Lower lobe of right lung (tissue), 2 donors: Measurements from ENCODE around the gene ENSA. TPM values are rescaled to one million over a fixed set of nuclear protein-coding genes. Genes with fewer than 3 reads are reported as not detected.
"Not testable (repeated sequence)": the region's sequence is repeated elsewhere in the genome, so short reads cannot be mapped to it uniquely, and the experiment has no call there.

Source experiments
- ATAC-seq, 2 donors: fragments of 200-7000 bp; cut with Tn5 transposase; one replicate each; pipeline ENCODE4 v1.9.1; 2020 to 2022; ENCODE audit warnings: mild to moderate bottlenecking in 2 of 2, moderate library complexity in 2 of 2
- DNase-seq: peaks from one replicate; pipeline ENCODE4 v3.0.0-alpha.2; 2020
- H3K27ac ChIP-seq: fragments of 200-600 bp; one replicate; pipeline ENCODE4 v1.8.0; 2022
- H3K27me3 ChIP-seq: fragments of 200-600 bp; one replicate; pipeline ENCODE4 v1.8.0; 2022; ENCODE audit warnings: low read depth
- H3K36me3 ChIP-seq: fragments of 200-600 bp; one replicate; pipeline ENCODE4 v1.8.0; 2022; ENCODE audit warnings: mild to moderate bottlenecking
- H3K4me1 ChIP-seq: fragments of 200-600 bp; one replicate; pipeline ENCODE4 v1.8.0; 2022
- H3K4me3 ChIP-seq: fragments of 200-600 bp; one replicate; pipeline ENCODE4 v1.8.0; 2022; ENCODE audit warnings: mild to moderate bottlenecking
- H3K9me3 ChIP-seq: fragments of 200-600 bp; one replicate; pipeline ENCODE4 v1.8.0; 2022
- CTCF ChIP-seq: fragments of 200-600 bp; IDR thresholded peaks from one replicate; pipeline ENCODE4 v1.8.0; 2022; ENCODE audit warnings: antibody characterized with exemption, mild to moderate bottlenecking
- intact Hi-C: fragments of 100-400 bp; cut with DNase I; formaldehyde crosslinking; loops from one replicate; pipeline ENCODE4 v1.11.0; 2022
- total RNA-seq: library from RNA; stranded (reverse); fragmentation: NEBNext Ultra II Directional; extraction: Animal tissue kit (Norgen Biotek cat#: 25700); gene quantifications from one replicate; pipeline ENCODE4 v1.2.1, GENCODE V29; 2021
- donor health status: DM: no; HTN: yes; CAD: no; lungs with severe emphysema.

Gene ENSA
- total RNA-seq, 1 donor from 2014 or later: 172 TPM

- intact Hi-C loops: no loop called here
- peaks cover 67% of the 10 kb centered on the region for H3K36me3 ChIP-seq
- TF ChIP-seq CTCF: no peak
- DNase-seq (no peak), ATAC-seq (no peak)
- H3K4me1 ChIP-seq: no peaks in the 10 kb centered on the region
- H3K4me3 ChIP-seq: no peak overlapping the region
- no peak overlapping the region for H3K27ac ChIP-seq
- no peaks in the 10 kb centered on the region for H3K9me3 ChIP-seq
- no peaks in the 10 kb centered on the region for H3K27me3 ChIP-seq
These were observed 31.7 kb upstream of the ENSA start for GRCh38 chr1:150661156-150661555.

DNA sequence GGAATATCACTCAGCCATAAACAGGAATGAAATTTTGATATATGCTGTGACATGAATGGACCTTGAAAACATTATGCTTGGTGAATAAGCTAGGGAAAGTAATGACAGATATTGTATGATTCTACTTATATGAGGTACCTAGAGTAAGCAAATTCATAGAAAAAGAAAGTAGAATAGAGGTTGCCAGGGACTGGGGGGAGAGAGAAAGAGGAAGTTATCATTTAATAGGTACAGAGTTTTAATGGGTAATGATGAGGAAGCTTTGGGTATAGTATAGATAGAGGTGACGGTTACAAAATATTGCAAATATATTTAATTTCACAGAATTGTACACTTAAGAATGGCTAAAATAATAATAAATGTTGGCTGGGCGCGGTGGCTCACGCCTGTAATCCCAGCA is 31.2 kb upstream of the ENSA start:
- H3K4me1 ChIP-seq: no peaks in the 10 kb centered on the region
- intact Hi-C loops: no loop called here
- H3K27ac ChIP-seq: no peak overlapping the region
- no peak for ATAC-seq
- H3K4me3 ChIP-seq: no peak overlapping the region
- no peaks in the 10 kb centered on the region for H3K9me3 ChIP-seq
- DNase-seq: no peak
- no peak for TF ChIP-seq CTCF
- H3K36me3 ChIP-seq: peaks cover 67% of the 10 kb centered on the region
- H3K27me3 ChIP-seq: no peaks in the 10 kb centered on the region

DNA sequence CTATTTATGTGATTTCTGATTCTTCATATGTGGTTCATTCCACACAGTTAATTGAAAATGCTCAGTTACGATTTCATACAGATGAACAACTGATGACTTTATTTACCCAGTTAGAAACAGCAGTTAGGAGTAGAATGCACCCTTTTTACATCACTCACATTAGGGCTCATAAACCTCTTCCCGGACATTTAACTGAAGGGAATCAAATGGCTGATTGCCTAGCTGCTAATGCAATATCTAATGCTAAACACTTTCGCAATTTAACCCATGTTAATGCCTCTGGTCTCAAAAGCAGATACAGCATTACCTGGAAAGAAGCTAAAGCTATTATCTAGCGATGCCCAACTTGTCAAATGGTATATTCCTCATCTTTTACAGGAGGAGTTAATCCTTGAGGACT is 27.7 kb upstream of the ENSA start:
- H3K27me3 ChIP-seq, H3K27ac ChIP-seq, ATAC-seq, H3K4me1 ChIP-seq, DNase-seq, H3K4me3 ChIP-seq, intact Hi-C loops, H3K9me3 ChIP-seq: not testable (repeated sequence)
- peaks cover 54% of the 10 kb centered on the region for H3K36me3 ChIP-seq

DNA sequence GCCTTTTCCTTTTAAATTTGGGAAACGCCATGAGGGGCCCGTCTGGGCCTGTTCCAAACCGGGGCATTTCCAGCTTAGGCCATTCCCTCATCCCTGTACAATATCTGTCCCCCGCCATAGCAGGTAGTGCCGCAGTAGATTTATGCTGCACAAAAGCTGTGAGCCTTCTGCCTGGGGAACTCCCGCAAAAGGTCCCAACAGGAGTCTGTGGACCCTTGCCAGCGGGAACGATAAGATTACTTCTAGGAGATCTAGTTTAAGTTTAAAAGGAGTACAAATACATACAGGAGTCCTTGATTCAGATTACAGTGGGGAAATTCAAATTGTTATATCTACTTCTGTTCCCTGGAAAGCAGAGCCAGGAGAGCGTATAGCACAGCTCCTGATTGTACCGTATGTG is 25.2 kb upstream of the ENSA start:
- H3K27me3 ChIP-seq, H3K4me1 ChIP-seq, ATAC-seq, intact Hi-C loops, H3K4me3 ChIP-seq, H3K9me3 ChIP-seq, H3K27ac ChIP-seq, DNase-seq: not testable (repeated sequence)
- H3K36me3 ChIP-seq: peaks cover 47% of the 10 kb centered on the region

DNA sequence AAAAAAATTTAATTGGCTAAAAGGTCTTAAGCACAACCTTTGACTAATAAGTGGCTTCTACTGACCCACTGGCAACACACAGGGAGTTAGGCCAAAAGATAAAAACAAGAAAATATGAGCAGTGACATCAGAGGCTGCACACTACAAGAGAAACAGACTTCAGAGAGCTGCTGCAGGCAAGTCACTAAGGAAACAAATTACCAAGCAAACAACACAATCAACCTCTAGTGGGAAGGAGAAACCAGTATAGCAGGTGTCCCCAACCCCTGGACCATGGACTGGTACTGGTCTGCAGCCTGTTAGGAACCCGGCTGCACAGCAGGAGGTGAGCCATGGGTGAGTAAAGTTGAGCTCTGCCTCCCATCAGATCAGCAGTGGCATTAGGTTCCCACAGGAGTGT is 20.8 kb upstream of the ENSA start:
- peaks cover 4% of the 10 kb centered on the region for H3K4me1 ChIP-seq
- peaks cover 62% of the 10 kb centered on the region for H3K36me3 ChIP-seq
- H3K27me3 ChIP-seq: no peaks in the 10 kb centered on the region
- DNase-seq: no peak
- peak; percentile 76 to 83 for ATAC-seq
- no peak overlapping the region for H3K4me3 ChIP-seq
- no peaks in the 10 kb centered on the region for H3K9me3 ChIP-seq
- intact Hi-C loops: no loop called here
- H3K27ac ChIP-seq: no peak overlapping the region
- no peak for TF ChIP-seq CTCF

DNA sequence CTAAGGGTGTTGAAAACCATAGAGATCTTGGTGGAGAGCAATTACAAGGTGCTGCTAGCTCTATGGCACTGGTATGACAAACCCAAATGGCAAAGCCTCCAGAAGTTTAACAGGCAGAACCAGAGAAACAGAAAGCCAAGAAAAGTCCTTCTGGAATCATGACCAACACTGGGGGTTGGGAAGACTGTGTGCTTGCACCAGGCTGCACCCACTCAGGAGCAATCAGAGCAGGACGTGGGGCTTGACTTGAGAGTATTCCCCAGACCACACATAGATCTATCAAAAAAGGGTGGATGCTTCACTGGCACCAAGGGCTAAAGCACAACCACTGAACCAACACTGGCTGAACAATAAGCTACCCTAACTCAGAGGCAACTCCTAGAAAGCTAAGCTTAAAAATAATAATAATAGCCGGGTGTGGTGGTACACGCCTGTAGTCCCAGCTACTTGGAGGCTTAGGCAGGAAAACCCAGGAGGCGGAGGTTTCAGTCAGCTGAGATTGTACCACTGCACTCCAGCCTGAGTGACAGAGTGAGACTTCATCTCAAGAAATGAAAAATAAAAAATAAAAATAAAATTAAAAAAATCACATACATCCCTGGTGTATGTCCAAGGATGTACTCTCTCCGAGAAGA is 20.1 kb upstream of the ENSA start:
- peaks cover 4% of the 10 kb centered on the region for H3K4me1 ChIP-seq
- no peak overlapping the region for H3K27ac ChIP-seq
- no peak for TF ChIP-seq CTCF
- DNase-seq (no peak), ATAC-seq (no peak)
- intact Hi-C loops: no loop called here
- no peak overlapping the region for H3K4me3 ChIP-seq
- H3K27me3 ChIP-seq: no peaks in the 10 kb centered on the region
- H3K36me3 ChIP-seq: peaks cover 62% of the 10 kb centered on the region
- no peaks in the 10 kb centered on the region for H3K9me3 ChIP-seq

GRCh38 chr1:150642296-150642695 is 12.9 kb upstream of the ENSA start:
- H3K4me1 ChIP-seq: no peaks in the 10 kb centered on the region
- H3K27ac ChIP-seq: no peak overlapping the region
- no peak for DNase-seq
- no peak for TF ChIP-seq CTCF
- intact Hi-C loops: no loop called here
- peaks cover 22% of the 10 kb centered on the region for H3K36me3 ChIP-seq
- H3K27me3 ChIP-seq: no peaks in the 10 kb centered on the region
- H3K4me3 ChIP-seq: no peak overlapping the region
- no peak for ATAC-seq
- H3K9me3 ChIP-seq: no peaks in the 10 kb centered on the region

- ATAC-seq, H3K27ac ChIP-seq, H3K9me3 ChIP-seq, H3K4me1 ChIP-seq, DNase-seq, H3K4me3 ChIP-seq, intact Hi-C loops, H3K27me3 ChIP-seq: not testable (repeated sequence)
- H3K36me3 ChIP-seq: peaks cover 12% of the 10 kb centered on the region
These were observed 11.9 kb upstream of the ENSA start for GRCh38 chr1:150641126-150641815.

DNA sequence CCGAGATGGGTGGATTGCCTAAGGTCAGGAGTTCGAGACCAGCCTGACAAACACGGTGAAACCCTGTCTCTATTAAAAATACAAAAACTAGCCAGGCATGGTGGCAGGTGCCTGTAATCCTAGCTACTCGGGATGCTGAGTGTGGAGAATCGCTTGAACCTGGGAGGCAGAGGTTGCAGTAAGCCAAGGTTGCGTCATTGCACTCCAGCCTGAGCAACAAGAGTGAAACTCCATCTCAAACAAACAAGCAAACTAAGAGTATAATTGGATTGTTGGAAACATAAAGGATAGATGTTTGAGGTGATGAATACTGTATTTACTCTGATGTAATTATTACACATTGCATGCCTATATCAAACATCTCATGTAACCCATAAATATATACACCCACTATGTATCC is 9.0 kb upstream of the ENSA start:
- H3K4me1 ChIP-seq, H3K4me3 ChIP-seq, H3K9me3 ChIP-seq, H3K27ac ChIP-seq, ATAC-seq, H3K27me3 ChIP-seq, intact Hi-C loops, DNase-seq, H3K36me3 ChIP-seq: not testable (repeated sequence)
